SK-N-SH (cell line): ENCODE measurements around the gene NRARP. TPM values are rescaled to one million over a fixed set of nuclear protein-coding genes. Genes with fewer than 3 reads are reported as not detected.

ENCODE experiments used
- CTCF ChIA-PET: fragments of 300-600, 350-600 bp; formaldehyde crosslinking; extraction: SDS; loops from one replicate; lab custom pipeline; 2021; lab: Yijun Ruan, JAX
- POLR2A ChIA-PET: fragments of 350-600 bp; sonication (Branson Sonifier 250); formaldehyde crosslinking; extraction: SDS; loops from one replicate; lab custom pipeline; 2020; ENCODE audit warnings: antibody characterized with exemption, inconsistent platforms; lab: Yijun Ruan, JAX
- DNase-seq: peaks from one replicate; pipeline ENCODE4 v3.0.0; 2012
- H2AFZ ChIP-seq: fragments of 200-600 bp; sonication (generic); 2 replicates; pipeline ENCODE4 v1.8.1; 2016; ENCODE audit warnings: antibody characterized with exemption, mild to moderate bottlenecking, low read depth
- H3F3A ChIP-seq: fragments of 200-600 bp; sonication (generic); replicated peaks from 2 replicates; pipeline ENCODE3; 2016; ENCODE audit warnings: antibody characterized with exemption, mild to moderate bottlenecking; ENCODE audit not compliant: insufficient read depth
- H3K27ac ChIP-seq, 2 experiments: fragments of 200-500 bp in 1 of 2; fragments of 200-600 bp in 1 of 2; sonication (Bioruptor generic) in 1 of 2; sonication (generic), shearing (Covaris generic) in 1 of 2; 2 replicates each; pipeline versions ENCODE4 v1.5.1 to v1.6.1; 2014 to 2016; ENCODE audit warnings: low read depth in 2 of 2, inconsistent platforms in 1 of 2, low read length in 1 of 2, mild to moderate bottlenecking in 1 of 2, mixed read lengths in 1 of 2
- H3K27me3 ChIP-seq: fragments of 200-600 bp; sonication (generic), shearing (Covaris generic); 2 replicates; pipeline ENCODE4 v1.6.1; 2016; ENCODE audit warnings: mixed run types; ENCODE audit not compliant: insufficient read depth
- H3K36me3 ChIP-seq, 2 experiments: fragments of 200-500 bp in 1 of 2; fragments of 200-600 bp in 1 of 2; sonication (Bioruptor generic) in 1 of 2; sonication (generic) in 1 of 2; replicated peaks in 1 of 2; 2 replicates each; pipeline versions ENCODE3 to v1.5.1; 2014 to 2016; ENCODE audit warnings: low read length in 1 of 2, mild to moderate bottlenecking in 1 of 2; ENCODE audit not compliant: insufficient read depth in 2 of 2, control insufficient read depth in 1 of 2
- H3K4me1 ChIP-seq, 2 experiments: fragments of 200-500 bp in 1 of 2; fragments of 200-600 bp in 1 of 2; sonication (Bioruptor generic) in 1 of 2; sonication (generic), shearing (Covaris generic) in 1 of 2; 2 replicates each; pipeline versions ENCODE4 v1.5.1 to v1.6.1; 2014 to 2016; ENCODE audit warnings: low read depth in 1 of 2, low read length in 1 of 2, mixed run types in 1 of 2; ENCODE audit not compliant: insufficient read depth in 2 of 2, control insufficient read depth in 1 of 2
- H3K4me2 ChIP-seq: fragments of 200-600 bp; sonication (generic), shearing (Covaris generic); 2 replicates; pipeline ENCODE4 v1.6.1; 2017; ENCODE audit warnings: mixed run types
- H3K4me3 ChIP-seq, 2 experiments: fragments of 200-500 bp in 1 of 2; fragments of 200-600 bp in 1 of 2; sonication (Bioruptor generic) in 1 of 2; sonication (generic), shearing (Covaris generic) in 1 of 2; 2 replicates each; pipeline versions ENCODE4 v1.5.1 to v1.8.1; 2014 to 2016; ENCODE audit warnings: low read depth in 2 of 2, inconsistent platforms in 1 of 2, low read length in 1 of 2, mild to moderate bottlenecking in 1 of 2, mixed read lengths in 1 of 2, moderate library complexity in 1 of 2
- H3K79me2 ChIP-seq: fragments of 200-600 bp; sonication (generic); 2 replicates; pipeline ENCODE4 v1.8.1; 2017; ENCODE audit warnings: mild to moderate bottlenecking; ENCODE audit not compliant: insufficient read depth
- H3K9ac ChIP-seq: fragments of 200-600 bp; sonication (generic); 2 replicates; pipeline ENCODE4 v1.6.1; 2017; ENCODE audit warnings: mixed run types
- H3K9me2 ChIP-seq: fragments of 200-600 bp; sonication (generic); 2 replicates; pipeline ENCODE4 v1.6.1; 2017; ENCODE audit warnings: mixed run types
- H3K9me3 ChIP-seq: fragments of 200-600 bp; sonication (generic); 2 replicates; pipeline ENCODE4 v1.6.1; 2017; ENCODE audit warnings: mixed run types, mild to moderate bottlenecking, moderate library complexity
- H4K20me1 ChIP-seq: fragments of 200-600 bp; sonication (generic); 2 replicates; pipeline ENCODE4 v1.6.1; 2017; ENCODE audit warnings: mild to moderate bottlenecking, mixed run types; ENCODE audit not compliant: insufficient read depth
- CHD2 ChIP-seq: fragments of 150-350 bp; IDR thresholded peaks from 2 replicates; pipeline ENCODE4 v1.6.1; 2018; ENCODE audit warnings: low read length; ENCODE audit not compliant: partially characterized antibody
- CTCF ChIP-seq: fragments of 200-600 bp; sonication (generic); IDR thresholded peaks from 2 replicates; pipeline ENCODE4 v1.6.1; 2017; ENCODE audit warnings: antibody characterized with exemption, mild to moderate bottlenecking, moderate library complexity
- ELF1 ChIP-seq: IDR thresholded peaks from 2 replicates; pipeline ENCODE4 v1.4.0; 2012
- EP300 ChIP-seq, 2 experiments: IDR thresholded peaks; 2 replicates each; pipeline versions ENCODE4 v1.4.0 to v1.6.1; 2012; ENCODE audit warnings: borderline replicate concordance in 1 of 2, low read depth in 1 of 2, low read length in 1 of 2
- EZH2phosphoT487 ChIP-seq: fragments of 200-600 bp; sonication (generic); IDR thresholded peaks from 2 replicates; pipeline ENCODE4 v1.6.1; 2017; ENCODE audit warnings: low read depth, mixed run types, mild to moderate bottlenecking, antibody characterized with exemption, moderate library complexity, borderline replicate concordance
- FOSL2 ChIP-seq: IDR thresholded peaks from 2 replicates; pipeline ENCODE4 v1.4.0; 2012; ENCODE audit warnings: low read depth, mild to moderate bottlenecking, moderate library complexity, borderline replicate concordance
- FOXM1 ChIP-seq: IDR thresholded peaks from 2 replicates; pipeline ENCODE4 v1.4.0; 2012; ENCODE audit warnings: low read depth, mild to moderate bottlenecking
- GABPA ChIP-seq: IDR thresholded peaks from 2 replicates; pipeline ENCODE4 v1.4.0; 2012; ENCODE audit warnings: low read depth, mild to moderate bottlenecking
- JUND ChIP-seq: IDR thresholded peaks from 2 replicates; pipeline ENCODE4 v1.4.0; 2012
- MAX ChIP-seq: IDR thresholded peaks from 2 replicates; pipeline ENCODE4 v1.4.0; 2012; ENCODE audit warnings: low read depth
- PBX3 ChIP-seq: IDR thresholded peaks from 2 replicates; pipeline ENCODE4; 2012
- POLR2AphosphoS5 ChIP-seq: IDR thresholded peaks from 2 replicates; pipeline ENCODE4 v1.6.1; 2012; ENCODE audit warnings: low read depth, low read length
- RFX5 ChIP-seq: IDR thresholded peaks from 2 replicates; pipeline ENCODE4 v1.6.1; 2012; ENCODE audit warnings: mild to moderate bottlenecking, improper control_type of control experiment, low read length
- SMC3 ChIP-seq: IDR thresholded peaks from 2 replicates; pipeline ENCODE4 v1.6.1; 2012; ENCODE audit warnings: low read depth, low read length, improper control_type of control experiment
- TAF1 ChIP-seq: IDR thresholded peaks from 2 replicates; pipeline ENCODE4 v1.6.1; 2012; ENCODE audit warnings: low read depth, mild to moderate bottlenecking, low read length, moderate library complexity, borderline replicate concordance
- TCF12 ChIP-seq: IDR thresholded peaks from 2 replicates; pipeline ENCODE4 v1.4.0; 2012
- TEAD4 ChIP-seq: IDR thresholded peaks from 2 replicates; pipeline ENCODE4 v1.4.0; 2012; ENCODE audit warnings: mild to moderate bottlenecking, borderline replicate concordance; ENCODE audit not compliant: insufficient read depth
- ZBTB33 ChIP-seq: IDR thresholded peaks from 2 replicates; pipeline ENCODE4 v1.4.0; 2012; ENCODE audit warnings: low read depth, borderline replicate concordance
- WGBS: methylation state at CpG from one replicate; pipeline ENCODE4 v1.1.6; 2017; ENCODE audit warnings: low lambda C conversion rate; 5-methylcytosine and 5-hydroxymethylcytosine counted together
- polyA plus RNA-seq, 3 experiments: library from polyadenylated mRNA; depleted of rRNA; stranded (reverse); fragments of >200 nt; gene quantifications; 2 replicates each; pipeline ENCODE4 v1.2.3, GENCODE V29; 2012

The NRARP gene
- polyA plus RNA-seq, 1 of the 3 experiments (the other 2 are of a cell fraction), result 3.9 TPM

GRCh38 chr9:137272241-137273094 is 29.6 kb downstream of the NRARP start:
- Histone ChIP-seq H3K79me2 (no peaks in the 10 kb centered on the region), H3K27me3 (no peaks in the 10 kb centered on the region), H3K4me2 (no peak overlapping the region), H3K27ac (no peak overlapping the region), H2AFZ (no peak overlapping the region), H3K9me2 (no peaks in the 10 kb centered on the region), H3K4me3 (no peak overlapping the region), H3K36me3 (peaks cover 19 to 36% of the 10 kb centered on the region in 2 experiments), H4K20me1 (0 out of 2 replicates have a peak, but pooled peaks cover 3% of the 10 kb centered on the region), H3K4me1 (no peaks in the 10 kb centered on the region; a peak in 2 of 4 replicates), H3K9ac (no peak overlapping the region), H3F3A (peaks cover 8% of the 10 kb centered on the region), H3K9me3 (no peaks in the 10 kb centered on the region)
- POLR2A ChIA-PET, result interaction anchor here (1.1 to 1.5 kb wide), 3 partner anchors 9 to 36 kb away, joined by 3 to 8 read pairs (median 3); no protein-coding TSS in a partner anchor
- DNase-seq, result no peak
- TF ChIP-seq SMC3 (no peak), ZBTB33 (no peak), GABPA (no peak), EP300 (IDR thresholded peaks at IDR 0.05; ENCODE audit: borderline replicate concordance in 1 of 2, low read depth in 1 of 2, low read length in 1 of 2) (no peak), CHD2 (no peak), TCF12 (no peak), POLR2AphosphoS5 (no peak), CTCF (no peak), EZH2phosphoT487 (no peak), PBX3 (no peak), MAX (no peak), JUND (no peak), TAF1 (no peak), TEAD4 (no peak), ELF1 (no peak), RFX5 (no peak), FOXM1 (no peak), FOSL2 (no peak)
- 89% methylated on average over 18 of the region's 39 CpGs for WGBS
- CTCF ChIA-PET, result interaction anchor here (0.8 to 2.8 kb wide), 5 partner anchors 11 to 173 kb away, joined by 3 to 18 read pairs (median 5); no protein-coding TSS in a partner anchor
